HG03442 (cell line): ENCODE results near the gene UHMK1.
A peak's percentile ranks its signal among the peaks of the same experiment; 100 is the strongest.
"Not testable (repeated sequence)": the region's sequence is repeated elsewhere in the genome, so short reads cannot be mapped to it uniquely, and the experiment has no call there.

Source experiments
- ATAC-seq: cut with Tn5 transposase; IDR thresholded peaks from one replicate; pipeline ENCODE4 v1.9.1; 2021; ENCODE audit warnings: mild to moderate bottlenecking, moderate library complexity; ENCODE audit not compliant: unreplicated experiment

Gene UHMK1

GRCh38 chr1:162564762-162565218 is 67.2 kb downstream of the UHMK1 start:
- ATAC-seq, result no peak

DNA sequence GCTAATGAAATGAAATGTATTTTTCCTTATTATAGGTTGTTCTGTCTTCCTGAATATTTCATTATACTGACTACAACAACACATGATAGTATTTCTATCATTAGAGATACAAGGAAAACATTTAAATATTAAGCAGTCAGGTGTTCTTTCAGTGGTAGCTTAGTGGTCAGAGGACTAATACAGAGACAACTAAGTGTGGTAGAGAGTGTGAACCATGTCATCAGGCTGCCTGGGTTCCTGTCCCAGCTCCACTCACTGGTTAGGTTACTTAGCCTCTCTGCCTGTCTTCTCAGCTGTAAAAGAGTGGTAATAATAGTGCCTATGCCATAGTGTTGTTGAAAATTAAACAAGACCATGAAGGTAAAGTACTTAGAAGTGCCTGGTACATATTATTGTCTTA is 67.8 kb downstream of the UHMK1 start:
- peak; percentile 20 for ATAC-seq

GRCh38 chr1:162566870-162567269 is 69.3 kb downstream of the UHMK1 start:
- ATAC-seq, result no peak

- ATAC-seq, result no peak
These were observed 71.2 kb downstream of the UHMK1 start for GRCh38 chr1:162568802-162569201.

- no peak for ATAC-seq
These were observed 73.1 kb downstream of the UHMK1 start for GRCh38 chr1:162570718-162571117.

- not testable (repeated sequence) for ATAC-seq
These were observed 73.5 kb downstream of the UHMK1 start for GRCh38 chr1:162571121-162571520.

GRCh38 chr1:162571696-162572095 is 74.1 kb downstream of the UHMK1 start:
- ATAC-seq, result no peak

- ATAC-seq, result no peak
These were observed 75.5 kb downstream of the UHMK1 start for GRCh38 chr1:162573136-162573535.

DNA sequence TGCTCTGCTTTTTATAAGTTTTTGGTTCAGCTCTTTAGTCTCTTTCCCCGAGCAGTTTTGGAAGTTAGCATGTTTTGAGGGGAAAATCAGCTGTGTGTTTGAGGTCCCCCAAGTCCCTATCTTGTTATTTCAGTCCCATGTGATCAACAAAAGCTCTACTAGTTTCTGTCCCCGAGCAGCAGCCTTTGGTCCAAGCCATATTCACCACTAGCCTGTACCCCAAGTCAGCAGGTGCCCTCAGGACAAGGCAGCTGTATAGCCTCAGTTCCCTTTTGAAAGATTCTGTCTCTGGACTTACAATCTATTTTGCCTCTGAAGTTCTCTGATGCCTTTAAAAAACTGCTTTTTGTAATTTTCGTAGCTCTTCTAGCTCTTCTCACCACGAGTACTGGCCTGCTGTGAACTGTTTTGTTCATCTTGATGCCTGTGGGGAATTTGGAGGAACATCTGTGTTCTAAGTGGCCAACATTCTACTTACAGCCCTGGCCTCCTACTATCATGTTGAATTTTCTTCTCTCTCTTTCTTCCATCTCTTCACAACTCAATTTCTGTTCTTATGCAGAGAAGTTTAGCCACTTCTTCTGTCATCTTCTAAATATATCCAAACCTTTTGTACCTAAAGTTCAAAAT is 80.6 kb downstream of the UHMK1 start:
- no peak for ATAC-seq

- ATAC-seq, result no peak
These were observed 81.3 kb downstream of the UHMK1 start for GRCh38 chr1:162578936-162579335.
